Liver (tissue), 9 donors: Measurements from ENCODE around the gene NEDD4. TPM values are rescaled to one million over a fixed set of nuclear protein-coding genes. Genes with fewer than 3 reads are reported as not detected.
A peak's percentile ranks its signal among the peaks of the same experiment; 100 is the strongest.

Source experiments
- DNase-seq: peaks from one replicate; pipeline ENCODE4 v3.0.0-alpha.2; 2017; ENCODE audit warnings: low spot score
- H3K27ac ChIP-seq, 2 donors: one replicate each; pipeline ENCODE4 v1.7.0; 2013; ENCODE audit warnings: inconsistent platforms in 2 of 2, low read length in 2 of 2, control low read depth in 1 of 2, low read depth in 1 of 2, mild to moderate bottlenecking in 1 of 2
- H3K27me3 ChIP-seq, 4 donors: one replicate each; pipeline versions ENCODE4 v1.6.1 to v1.7.0; 2013; ENCODE audit warnings: low read length in 3 of 4, inconsistent platforms in 1 of 4, mild to moderate bottlenecking in 1 of 4, moderate library complexity in 1 of 4; ENCODE audit not compliant: control insufficient read depth in 4 of 4, insufficient read depth in 4 of 4
- H3K36me3 ChIP-seq, 4 donors: one replicate each; pipeline versions ENCODE4 v1.6.1 to v1.7.0; 2013; ENCODE audit warnings: low read length in 3 of 4, mild to moderate bottlenecking in 3 of 4, low read depth in 1 of 4, moderate library complexity in 1 of 4; ENCODE audit not compliant: control insufficient read depth in 4 of 4, insufficient read depth in 3 of 4
- H3K4me1 ChIP-seq, 4 donors: one replicate each; pipeline versions ENCODE4 v1.6.1 to v1.7.0; 2013; ENCODE audit warnings: low read length in 3 of 4, mild to moderate bottlenecking in 3 of 4, moderate library complexity in 1 of 4; ENCODE audit not compliant: control insufficient read depth in 4 of 4, insufficient read depth in 4 of 4
- H3K4me3 ChIP-seq, 3 donors: one replicate each; pipeline versions ENCODE4 v1.6.1 to v1.7.0; 2013; ENCODE audit warnings: low read length in 3 of 3, control low read depth in 1 of 3, low read depth in 1 of 3, mild to moderate bottlenecking in 1 of 3
- H3K9ac ChIP-seq, 2 donors: one replicate each; pipeline ENCODE4 v1.7.0; 2013; ENCODE audit warnings: low read length in 2 of 2, mild to moderate bottlenecking in 2 of 2, moderate library complexity in 2 of 2, control low read depth in 1 of 2, low read depth in 1 of 2
- H3K9me3 ChIP-seq, 4 donors: one replicate each; pipeline versions ENCODE4 v1.6.1 to v1.7.0; 2013; ENCODE audit warnings: low read length in 3 of 4; ENCODE audit not compliant: control insufficient read depth in 4 of 4
- EGR1 ChIP-seq, 2 donors: IDR thresholded peaks; 2 replicates each; pipeline ENCODE4 v1.6.1; 2016 to 2018; ENCODE audit warnings: antibody characterized with exemption in 2 of 2, low read depth in 2 of 2
- GABPA ChIP-seq, 2 donors: IDR thresholded peaks in 1 of 2; conservative IDR thresholded peaks in 1 of 2; 2 replicates each; pipeline ENCODE4 v1.6.1; 2016; ENCODE audit warnings: antibody characterized with exemption in 2 of 2, mild to moderate bottlenecking in 1 of 2, moderate library complexity in 1 of 2
- HNF4G ChIP-seq: IDR thresholded peaks from 2 replicates; pipeline ENCODE4 v1.6.1; 2016; ENCODE audit warnings: antibody characterized with exemption
- JUND ChIP-seq, 2 donors: IDR thresholded peaks; 2 replicates each; pipeline ENCODE4 v1.6.1; 2016; ENCODE audit warnings: antibody characterized with exemption in 2 of 2
- NR2F2 ChIP-seq: IDR thresholded peaks from 2 replicates; pipeline ENCODE4 v1.6.1; 2016; ENCODE audit warnings: antibody characterized with exemption
- RXRA ChIP-seq, 2 donors: IDR thresholded peaks; 2 replicates each; pipeline ENCODE4 v1.6.1; 2017 to 2018; ENCODE audit warnings: antibody characterized with exemption in 2 of 2, mild to moderate bottlenecking in 1 of 2
- SP1 ChIP-seq: IDR thresholded peaks from 2 replicates; pipeline ENCODE4 v1.6.1; 2018; ENCODE audit warnings: antibody characterized with exemption, mild to moderate bottlenecking
- TAF1 ChIP-seq: conservative IDR thresholded peaks from 2 replicates; pipeline ENCODE4 v1.6.1; 2016; ENCODE audit warnings: antibody characterized with exemption, mild to moderate bottlenecking
- YY1 ChIP-seq: IDR thresholded peaks from 2 replicates; pipeline ENCODE4 v1.6.1; 2016; ENCODE audit warnings: antibody characterized with exemption, mild to moderate bottlenecking
- ZBTB33 ChIP-seq: IDR thresholded peaks from 2 replicates; pipeline ENCODE4 v1.6.1; 2016; ENCODE audit warnings: antibody characterized with exemption
- WGBS: extraction: QIAGEN DNeasy Blood & Tissue Kit; methylation state at CpG from one replicate; pipeline ENCODE4 v1.1.7; 2013; 5-methylcytosine and 5-hydroxymethylcytosine counted together
- polyA plus RNA-seq, 2 donors: library from polyadenylated mRNA; stranded (reverse) in 1 of 2; unstranded in 1 of 2; fragments of 200-250 nt in 1 of 2; fragments of >200 nt in 1 of 2; fragmentation: Nextera tagmentation in 1 of 2; extraction: Ambion mirVana in 1 of 2; gene quantifications; one replicate each; pipeline versions ENCODE4 v1.2.1 to v1.2.3, GENCODE V29; 2013 to 2015
- total RNA-seq, 2 donors: library from RNA; depleted of rRNA; stranded (reverse); fragments of >200 nt; gene quantifications; one replicate each; pipeline ENCODE4 v1.2.3, GENCODE V29; 2014
- TF ChIP-seq, protein P1 (sequence below): IDR thresholded peaks from 2 replicates; pipeline ENCODE4 v1.6.1; 2016; ENCODE audit warnings: antibody characterized with exemption
- TF ChIP-seq, protein P2 (sequence below): IDR thresholded peaks from 2 replicates; pipeline ENCODE4 v1.6.1; 2016; ENCODE audit warnings: antibody characterized with exemption, mild to moderate bottlenecking
- donor health status: healthy.
- donor health status: healthy.
- donor health status: healthy.
- donor health status: healthy.
- donor health status: healthy.

Gene NEDD4
- total and polyA plus RNA-seq, 4 donors = 9.1 to 17.5 (median 12.4) TPM

- peak; percentile 22 for TF ChIP-seq ZBTB33
- no peak for TF ChIP-seq GABPA (IDR thresholded peaks at IDR 0.05 in 1 of 2, conservative IDR thresholded peaks at IDR 0.05 in 1 of 2)
- TF ChIP-seq, protein P1, sequence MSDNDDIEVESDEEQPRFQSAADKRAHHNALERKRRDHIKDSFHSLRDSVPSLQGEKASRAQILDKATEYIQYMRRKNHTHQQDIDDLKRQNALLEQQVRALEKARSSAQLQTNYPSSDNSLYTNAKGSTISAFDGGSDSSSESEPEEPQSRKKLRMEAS = peak; percentile 58
- TF ChIP-seq HNF4G = no peak
- TF ChIP-seq EGR1 (IDR thresholded peaks at IDR 0.05; ENCODE audit: low read depth in 2 of 2) = peak in 1 of 2 donors; percentile 45
- TF ChIP-seq YY1 = peak; percentile 35
- peak in 1 of 2 donors; percentile 80 for TF ChIP-seq RXRA (IDR thresholded peaks at IDR 0.05)
- TF ChIP-seq TAF1 = no peak
- TF ChIP-seq JUND (IDR thresholded peaks at IDR 0.05) = peak; percentile 85
Observed at GRCh38 chr15:56040081-56041035, 46.9 kb upstream of the NEDD4 start (continued).

GRCh38 chr15:56038707-56039106 is 45.3 kb upstream of the NEDD4 start:
- no peaks in the 10 kb centered on the region for H3K36me3 ChIP-seq
- no peak overlapping the region for H3K9ac ChIP-seq
- no peaks in the 10 kb centered on the region for H3K27me3 ChIP-seq
- no peak overlapping the region for H3K27ac ChIP-seq
- no peak for DNase-seq
- no peak overlapping the region for H3K4me3 ChIP-seq
- 94% methylated on average over 4 of the region's 4 CpGs for WGBS
- peaks cover 0 to 10% (median under 1%) of the 10 kb centered on the region in 4 donors for H3K4me1 ChIP-seq
- no peaks in the 10 kb centered on the region for H3K9me3 ChIP-seq
- no peak for TF ChIP-seq NR2F2
- TF ChIP-seq YY1 = no peak
- TF ChIP-seq SP1 = no peak

DNA sequence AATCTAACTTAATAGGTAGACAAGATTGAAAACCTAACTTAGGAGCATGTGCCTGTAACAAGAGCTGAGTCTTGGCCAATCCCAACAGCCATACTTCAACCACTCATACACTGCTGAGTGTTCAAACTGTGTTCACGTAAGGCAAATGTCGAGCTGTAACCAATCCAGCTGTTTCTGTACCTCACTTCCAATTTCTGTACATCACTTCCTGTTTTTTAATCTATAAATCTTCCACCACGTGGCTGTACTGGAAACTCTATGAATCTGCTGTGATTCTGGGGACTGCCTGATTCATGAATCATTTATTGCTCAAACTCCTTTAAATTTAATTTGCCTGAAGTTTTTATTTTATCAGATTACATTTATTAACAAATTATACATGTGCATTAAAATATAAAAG is 44.6 kb upstream of the NEDD4 start:
- Histone ChIP-seq H3K27ac (no peak overlapping the region), H3K36me3 (no peaks in the 10 kb centered on the region), H3K4me3 (no peak overlapping the region), H3K4me1 (peaks cover 0 to 10% (median under 1%) of the 10 kb centered on the region in 4 donors), H3K27me3 (no peaks in the 10 kb centered on the region), H3K9me3 (no peaks in the 10 kb centered on the region), H3K9ac (no peak overlapping the region)
- 69% methylated on average over 3 of the region's 3 CpGs for WGBS
- no peak for DNase-seq
- TF ChIP-seq, protein P2, sequence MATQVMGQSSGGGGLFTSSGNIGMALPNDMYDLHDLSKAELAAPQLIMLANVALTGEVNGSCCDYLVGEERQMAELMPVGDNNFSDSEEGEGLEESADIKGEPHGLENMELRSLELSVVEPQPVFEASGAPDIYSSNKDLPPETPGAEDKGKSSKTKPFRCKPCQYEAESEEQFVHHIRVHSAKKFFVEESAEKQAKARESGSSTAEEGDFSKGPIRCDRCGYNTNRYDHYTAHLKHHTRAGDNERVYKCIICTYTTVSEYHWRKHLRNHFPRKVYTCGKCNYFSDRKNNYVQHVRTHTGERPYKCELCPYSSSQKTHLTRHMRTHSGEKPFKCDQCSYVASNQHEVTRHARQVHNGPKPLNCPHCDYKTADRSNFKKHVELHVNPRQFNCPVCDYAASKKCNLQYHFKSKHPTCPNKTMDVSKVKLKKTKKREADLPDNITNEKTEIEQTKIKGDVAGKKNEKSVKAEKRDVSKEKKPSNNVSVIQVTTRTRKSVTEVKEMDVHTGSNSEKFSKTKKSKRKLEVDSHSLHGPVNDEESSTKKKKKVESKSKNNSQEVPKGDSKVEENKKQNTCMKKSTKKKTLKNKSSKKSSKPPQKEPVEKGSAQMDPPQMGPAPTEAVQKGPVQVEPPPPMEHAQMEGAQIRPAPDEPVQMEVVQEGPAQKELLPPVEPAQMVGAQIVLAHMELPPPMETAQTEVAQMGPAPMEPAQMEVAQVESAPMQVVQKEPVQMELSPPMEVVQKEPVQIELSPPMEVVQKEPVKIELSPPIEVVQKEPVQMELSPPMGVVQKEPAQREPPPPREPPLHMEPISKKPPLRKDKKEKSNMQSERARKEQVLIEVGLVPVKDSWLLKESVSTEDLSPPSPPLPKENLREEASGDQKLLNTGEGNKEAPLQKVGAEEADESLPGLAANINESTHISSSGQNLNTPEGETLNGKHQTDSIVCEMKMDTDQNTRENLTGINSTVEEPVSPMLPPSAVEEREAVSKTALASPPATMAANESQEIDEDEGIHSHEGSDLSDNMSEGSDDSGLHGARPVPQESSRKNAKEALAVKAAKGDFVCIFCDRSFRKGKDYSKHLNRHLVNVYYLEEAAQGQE = no peak
- TF ChIP-seq YY1 (no peak), SP1 (no peak)
